NCI-H128 (cell line): Measurements from ENCODE around the gene MMP15.
"Not testable (repeated sequence)": the region's sequence is repeated elsewhere in the genome, so short reads cannot be mapped to it uniquely, and the experiment has no call there.

ENCODE experiments used
- DNase-seq: peaks from one replicate; lab custom pipeline; 2025; ENCODE audit not compliant: unreplicated experiment; lab: John Stamatoyannopoulos, UW

Gene MMP15

DNA sequence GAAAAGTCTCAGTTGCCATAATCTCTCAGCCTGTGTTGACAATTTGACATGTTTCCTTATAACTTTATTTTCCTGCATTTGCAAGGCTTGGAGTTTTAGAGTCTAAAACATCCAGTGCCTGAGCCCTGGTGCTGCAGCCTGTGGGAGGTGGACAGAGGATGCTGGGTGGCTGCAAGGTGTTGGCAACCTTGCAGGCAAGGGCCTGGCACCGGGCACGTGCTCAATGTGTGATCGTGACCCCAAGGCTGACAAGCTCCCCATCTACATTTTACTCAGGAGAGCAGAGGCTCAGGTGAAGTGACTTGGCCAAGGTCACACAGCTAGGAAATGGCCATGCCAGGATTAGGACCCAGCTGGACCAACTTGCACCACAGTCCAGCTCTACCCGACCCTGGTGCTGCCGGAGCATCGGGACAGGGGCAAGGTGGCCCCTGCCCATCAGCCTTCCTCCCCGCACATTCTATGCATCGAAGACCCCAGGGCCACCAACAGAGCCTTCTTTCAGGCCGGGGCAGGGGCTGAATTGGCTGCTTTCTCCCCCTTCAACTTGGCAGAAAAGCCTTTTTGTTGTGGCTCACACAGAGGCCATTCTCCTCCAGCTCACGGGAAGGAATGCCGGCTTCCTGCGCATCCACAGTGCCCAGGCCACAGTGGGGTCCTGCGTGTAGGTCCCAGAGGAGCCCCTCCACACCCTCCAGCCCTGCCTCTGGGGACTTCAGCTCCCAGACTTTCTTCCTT is 23.1 kb downstream of the MMP15 start:
- no peak for DNase-seq

DNA sequence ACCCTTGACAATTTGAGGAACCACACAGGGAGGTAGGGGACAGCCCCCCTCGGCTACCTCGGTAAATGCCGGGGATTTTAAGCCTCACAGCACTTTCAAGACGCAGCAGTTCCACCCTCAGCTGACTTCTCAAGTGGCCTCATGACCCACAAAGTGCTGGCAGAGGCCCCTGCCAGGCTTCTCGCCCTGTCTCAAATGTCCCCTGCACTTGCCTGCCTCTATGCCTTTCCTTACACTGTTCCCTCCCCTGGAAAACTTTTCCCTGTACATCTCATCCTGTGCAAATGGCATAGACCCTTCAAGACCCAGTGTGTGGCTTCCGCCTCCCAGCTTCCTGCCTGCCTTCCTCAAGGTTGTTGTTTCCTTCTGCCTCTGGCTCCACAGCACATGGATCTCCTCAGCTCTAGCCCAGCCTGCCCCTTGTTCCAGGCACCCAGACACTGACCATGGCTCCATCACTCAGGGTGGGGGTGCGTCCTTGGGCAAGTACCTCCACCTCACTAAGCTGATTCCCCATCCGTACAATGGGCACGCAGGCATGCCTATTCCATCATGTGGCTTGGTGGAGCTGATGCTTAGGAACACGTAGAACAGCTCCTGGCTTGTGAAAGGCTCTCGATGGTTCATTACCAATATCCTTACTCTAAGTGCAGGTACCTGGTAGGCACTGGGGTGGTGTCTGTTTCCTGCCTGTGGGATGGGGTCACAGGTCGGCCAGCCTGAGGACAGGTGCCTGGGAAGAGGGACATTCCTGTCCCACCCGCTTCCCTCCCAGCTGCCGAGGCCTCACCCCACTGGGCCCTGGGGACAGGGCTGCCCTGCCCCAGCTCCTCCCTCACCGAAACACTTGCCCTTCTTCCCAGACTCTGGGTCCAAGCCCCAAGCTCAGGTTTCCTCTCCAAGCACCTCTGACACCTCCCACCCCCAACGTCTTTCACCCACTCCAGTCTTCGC is 24.0 kb downstream of the MMP15 start:
- DNase-seq: no peak

DNA sequence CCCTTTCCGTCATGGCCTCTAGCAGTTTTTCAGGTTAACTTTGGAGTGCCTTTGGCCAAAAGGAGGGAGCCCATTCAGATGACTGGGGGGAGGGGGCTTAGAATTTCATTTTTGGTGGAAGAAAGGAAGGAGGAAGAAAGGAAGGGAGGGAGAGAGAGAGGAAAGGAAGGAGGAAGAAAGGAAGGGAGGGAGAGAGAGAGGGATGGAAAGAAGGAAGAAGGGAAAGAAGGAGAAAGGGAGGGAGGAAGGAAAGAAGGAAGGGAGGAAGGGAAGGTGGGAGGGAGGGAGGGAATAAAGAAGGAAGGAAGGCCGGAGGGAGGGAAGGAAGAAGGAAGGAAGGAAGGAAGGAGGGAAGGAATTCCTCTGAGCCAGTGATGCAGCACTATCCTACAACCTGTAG is 25.7 kb downstream of the MMP15 start:
- no peak for DNase-seq

DNA sequence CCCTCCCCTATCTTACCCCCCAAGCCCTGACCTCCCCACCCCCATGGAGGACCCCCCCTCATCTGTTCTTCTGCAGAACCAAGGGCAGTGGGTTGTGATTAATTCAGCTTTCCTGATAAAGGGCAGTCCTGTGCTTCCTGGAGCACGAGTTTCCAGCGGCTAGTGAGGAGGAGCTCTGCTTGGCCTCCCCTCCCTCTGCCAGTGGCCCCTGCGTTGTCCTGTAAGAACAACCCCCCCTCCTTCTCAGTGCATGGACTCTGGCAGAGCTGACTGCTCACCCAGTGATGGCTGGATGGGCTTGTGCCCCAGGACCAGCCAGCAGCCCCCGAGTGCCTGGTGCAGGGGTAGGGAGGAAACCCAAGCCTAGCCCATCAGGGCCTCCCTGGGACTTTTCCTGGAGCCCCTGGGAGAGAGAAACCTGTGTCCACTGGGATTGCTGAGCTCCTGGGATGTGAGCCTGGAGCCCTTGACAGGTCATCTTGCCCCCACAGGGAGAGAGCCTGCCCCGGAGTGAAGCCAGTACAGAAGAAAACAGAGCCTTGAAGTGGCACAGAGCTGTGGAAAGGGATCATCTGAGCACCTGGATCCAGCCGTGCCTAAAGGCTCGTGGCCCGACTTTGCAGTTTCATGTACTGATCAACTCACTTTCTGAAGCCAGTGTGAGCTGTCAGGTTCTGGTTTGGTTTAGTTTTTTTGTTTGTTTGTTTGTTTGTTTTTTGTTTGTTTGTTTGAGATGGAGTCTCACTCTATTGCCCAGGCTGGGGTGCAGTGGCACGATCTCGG is 26.5 kb downstream of the MMP15 start:
- DNase-seq: no peak

DNA sequence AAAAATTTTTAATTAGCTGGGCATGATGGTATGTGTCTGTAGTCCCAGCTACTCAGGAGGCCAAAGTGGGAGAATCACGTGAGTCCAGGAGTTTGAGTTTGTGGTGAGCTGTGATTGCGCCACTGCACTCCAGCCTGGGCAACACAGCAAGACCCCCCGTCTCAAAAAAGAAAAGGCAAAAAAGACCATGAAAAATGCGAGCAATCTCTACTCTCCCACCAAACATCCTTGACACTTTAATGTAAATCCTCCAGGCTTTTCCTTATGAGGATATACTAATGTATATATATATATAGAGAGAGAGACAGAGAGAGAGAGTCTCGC is 28.1 kb downstream of the MMP15 start:
- DNase-seq: no peak

GRCh38 chr16:58054289-58054688 is 28.7 kb downstream of the MMP15 start:
- no peak for DNase-seq

- DNase-seq: no peak
These were observed 31.0 kb downstream of the MMP15 start for GRCh38 chr16:58056580-58056979.

- DNase-seq: no peak
These were observed 31.6 kb downstream of the MMP15 start for GRCh38 chr16:58057121-58057520.

DNA sequence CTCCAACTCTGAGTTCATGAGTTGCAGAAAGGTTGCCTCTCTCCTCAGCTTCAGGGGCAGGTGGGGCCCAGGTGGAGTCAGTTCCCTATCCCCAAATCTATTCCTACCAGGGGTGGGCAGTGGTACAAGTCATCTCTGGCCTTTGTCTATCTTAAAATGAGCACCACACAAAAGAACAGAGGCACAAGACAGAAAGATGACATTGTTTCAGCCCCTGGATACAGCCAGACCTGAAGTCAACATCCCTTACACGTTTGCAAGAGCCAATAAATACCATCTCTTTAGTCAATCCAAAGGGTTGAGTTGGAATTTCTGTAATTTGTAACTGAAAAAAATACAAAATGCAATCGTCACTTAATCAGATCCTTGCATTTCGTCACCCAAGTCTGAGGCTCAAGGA is 32.2 kb downstream of the MMP15 start:
- no peak for DNase-seq

- DNase-seq: no peak
These were observed 37.3 kb downstream of the MMP15 start for GRCh38 chr16:58062821-58063220.

GRCh38 chr16:58063377-58064076 is 38.0 kb downstream of the MMP15 start:
- no peak for DNase-seq

DNA sequence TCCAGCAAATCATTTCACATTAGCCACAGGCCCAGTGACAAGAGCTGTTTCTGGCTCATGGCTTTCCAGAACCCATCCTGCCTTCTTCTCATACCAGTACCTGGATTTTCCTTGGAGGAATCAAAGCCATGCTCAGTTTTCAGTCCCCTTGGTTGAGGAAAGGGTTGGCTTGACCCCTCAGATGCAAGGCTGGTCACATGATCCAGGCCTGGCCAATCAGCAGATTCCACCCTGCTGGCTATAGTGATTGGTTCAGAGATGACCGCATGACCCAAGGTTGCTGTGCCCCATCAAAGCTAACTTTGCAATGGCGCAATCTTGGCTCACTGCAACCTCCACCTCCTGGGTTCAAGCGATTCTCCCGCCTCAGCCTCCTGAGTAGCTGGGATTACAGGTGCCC is 45.0 kb downstream of the MMP15 start:
- no peak for DNase-seq

DNA sequence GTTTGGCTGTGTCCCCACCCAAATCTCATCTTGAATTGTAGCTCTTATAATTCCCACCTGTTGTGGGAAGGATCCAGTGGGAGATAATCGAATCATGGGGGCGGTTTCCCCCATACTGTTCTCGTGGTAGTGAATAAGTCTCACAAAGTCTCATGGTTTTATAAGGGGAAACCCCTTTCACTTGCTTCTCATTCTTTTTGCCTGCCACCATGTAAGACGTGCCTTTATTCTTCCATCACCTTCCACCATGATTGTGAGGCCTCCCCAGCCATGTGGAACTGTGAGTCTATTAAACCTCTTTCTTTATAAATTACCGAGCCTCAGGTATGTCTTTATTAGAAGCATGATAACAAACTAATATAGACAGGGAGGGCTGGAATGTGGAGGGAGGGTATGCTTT is 46.6 kb downstream of the MMP15 start:
- DNase-seq: not testable (repeated sequence)

GRCh38 chr16:58073086-58073485 is 47.5 kb downstream of the MMP15 start:
- DNase-seq: not testable (repeated sequence)

DNA sequence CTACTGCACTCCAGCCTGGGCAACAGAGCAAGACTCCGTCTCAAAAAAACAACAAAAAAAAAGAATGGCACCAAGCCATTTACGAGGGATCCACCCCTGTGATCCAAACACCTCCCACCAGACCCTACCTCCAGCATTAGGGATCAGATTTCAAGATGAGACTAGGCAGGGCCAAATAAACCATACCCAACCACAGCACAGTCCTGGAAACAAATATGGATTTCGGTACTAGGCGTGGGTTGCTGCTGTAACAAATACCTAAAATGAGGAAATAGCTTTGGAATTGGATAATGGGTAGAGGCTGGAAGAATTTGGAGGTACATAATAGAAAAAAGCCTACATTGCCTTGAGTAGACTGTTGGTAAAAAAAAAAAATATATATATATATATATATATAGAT is 49.1 kb downstream of the MMP15 start:
- no peak for DNase-seq

GRCh38 chr16:58076514-58076913 is 51.0 kb downstream of the MMP15 start:
- DNase-seq: no peak

GRCh38 chr16:58077796-58078195 is 52.2 kb downstream of the MMP15 start:
- no peak for DNase-seq

GRCh38 chr16:58080657-58081056 is 55.1 kb downstream of the MMP15 start:
- DNase-seq: not testable (repeated sequence)

- DNase-seq: no peak
These were observed 56.8 kb downstream of the MMP15 start for GRCh38 chr16:58082381-58082780.

DNA sequence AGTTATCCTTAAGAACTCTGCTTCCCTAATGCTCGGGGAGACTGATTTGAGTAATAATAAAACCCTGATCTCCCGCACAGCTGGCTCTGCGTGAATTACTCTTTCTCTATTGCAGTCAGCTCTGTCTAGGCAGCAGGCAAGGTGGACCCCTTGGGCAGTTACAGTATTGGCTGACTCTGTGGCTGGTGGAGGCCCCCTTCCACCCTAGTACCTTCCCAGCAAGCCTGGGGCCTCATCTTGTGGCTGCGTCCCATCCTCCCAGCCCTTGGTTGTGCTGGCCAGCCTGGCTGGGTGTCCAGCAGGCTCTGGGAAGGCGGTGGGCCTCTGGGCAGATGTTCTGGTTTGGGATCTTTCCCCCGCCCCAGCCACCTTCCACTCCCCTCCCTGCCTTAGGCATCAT is 59.1 kb downstream of the MMP15 start:
- DNase-seq: no peak

DNA sequence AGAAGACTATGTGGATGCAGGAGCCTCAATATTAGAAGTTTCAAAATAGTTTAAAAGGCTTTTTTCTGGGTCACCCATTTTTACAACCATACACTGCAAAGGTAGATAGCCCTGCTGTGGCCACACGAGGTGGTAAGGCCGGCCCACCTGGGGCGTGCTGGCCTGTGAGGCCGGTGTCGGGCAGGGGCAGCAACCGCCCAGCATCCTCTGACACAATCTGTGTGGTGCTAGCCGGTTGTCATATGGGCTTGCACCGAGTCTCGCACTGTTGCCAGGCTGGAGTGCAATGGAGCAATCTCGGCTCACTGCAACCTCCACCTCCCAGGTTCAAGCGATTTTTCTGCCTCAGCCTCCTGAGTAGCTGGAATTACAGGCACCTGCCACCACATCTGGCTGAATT is 59.6 kb downstream of the MMP15 start:
- no peak for DNase-seq
